Vagina (tissue), 2 donors: ENCODE measurements around the gene P2RY8.

Experiments
- CTCF ChIP-seq, 3 experiments: fragments of 450-650 bp in 2 of 3; fragments of 200-600 bp in 1 of 3; sonication (generic) in 1 of 3; IDR thresholded peaks; one replicate each; pipeline ENCODE4 v1.5.1; 2017 to 2019; ENCODE audit warnings: antibody characterized with exemption in 3 of 3, mild to moderate bottlenecking in 2 of 3, moderate library complexity in 2 of 3
- POLR2A ChIP-seq, 2 donors: fragments of 450-650 bp; IDR thresholded peaks; one replicate each; pipeline ENCODE4 v1.6.1; 2017; ENCODE audit warnings: antibody characterized with exemption in 2 of 2, mild to moderate bottlenecking in 2 of 2, moderate library complexity in 2 of 2

- TF ChIP-seq POLR2A (IDR thresholded peaks at IDR 0.05) = no peak
- TF ChIP-seq CTCF (IDR thresholded peaks at IDR 0.05) = no peak
Measured at GRCh38 chrX:1502853-1503252, 34.1 kb downstream of the P2RY8 start.
